DOHH2 (cell line): Measurements from ENCODE around the gene SLC6A13.

Source experiments
- H3F3A ChIP-seq: fragments of 200-600 bp; sonication (generic), shearing (Covaris generic); 2 replicates; pipeline ENCODE4 v1.6.0; 2016; ENCODE audit warnings: antibody characterized with exemption, mild to moderate bottlenecking; ENCODE audit not compliant: control insufficient read depth, insufficient read depth
- H3K27ac ChIP-seq: fragments of 200-600 bp; sonication (generic); 2 replicates; pipeline ENCODE4 v1.5.1; 2014; ENCODE audit warnings: low read depth, mild to moderate bottlenecking, low read length, moderate library complexity
- H3K27me3 ChIP-seq: fragments of 200-600 bp; sonication (generic); 2 replicates; pipeline ENCODE4 v1.6.1; 2014; ENCODE audit warnings: mild to moderate bottlenecking, low read length, mixed read lengths; ENCODE audit not compliant: control insufficient read depth
- H3K36me3 ChIP-seq: fragments of 200-600 bp; sonication (generic); 2 replicates; pipeline ENCODE4 v1.6.1; 2014; ENCODE audit warnings: mild to moderate bottlenecking, low read length, moderate library complexity, mixed read lengths; ENCODE audit not compliant: control insufficient read depth
- H3K4me1 ChIP-seq: fragments of 200-600 bp; sonication (generic); 2 replicates; pipeline ENCODE4 v1.6.1; 2014; ENCODE audit warnings: mild to moderate bottlenecking, low read length, mixed read lengths; ENCODE audit not compliant: control insufficient read depth
- H3K4me2 ChIP-seq: fragments of 200-600 bp; sonication (generic); 2 replicates; pipeline ENCODE4 v1.6.0; 2014; ENCODE audit warnings: mild to moderate bottlenecking, low read length, moderate library complexity
- H3K4me3 ChIP-seq: fragments of 200-600 bp; sonication (generic); 2 replicates; pipeline ENCODE4 v1.5.1; 2014; ENCODE audit warnings: mild to moderate bottlenecking, low read length, mixed read lengths
- H3K79me2 ChIP-seq: fragments of 200-600 bp; sonication (generic); 2 replicates; pipeline ENCODE4 v1.6.1; 2014; ENCODE audit warnings: mild to moderate bottlenecking, low read length, mixed read lengths; ENCODE audit not compliant: control insufficient read depth
- H3K9me2 ChIP-seq: fragments of 200-600 bp; sonication (generic); replicated peaks from 2 replicates; pipeline ENCODE4 v1.6.1; 2014; ENCODE audit warnings: mild to moderate bottlenecking, low read length, mixed read lengths; ENCODE audit not compliant: control insufficient read depth
- H3K9me3 ChIP-seq: fragments of 200-600 bp; sonication (generic); 2 replicates; pipeline ENCODE4 v1.6.1; 2014; ENCODE audit warnings: antibody characterized with exemption, low read length, mixed read lengths; ENCODE audit not compliant: control insufficient read depth, insufficient read depth
- H4K20me1 ChIP-seq: fragments of 200-600 bp; sonication (generic); 2 replicates; pipeline ENCODE4 v1.6.0; 2014; ENCODE audit warnings: low read depth, mild to moderate bottlenecking, antibody characterized with exemption, low read length, moderate library complexity; ENCODE audit not compliant: control insufficient read depth, insufficient read depth
- CTCF ChIP-seq: fragments of 200-600 bp; sonication (generic); IDR thresholded peaks from one replicate; pipeline ENCODE4 v1.5.1; 2014; ENCODE audit warnings: antibody characterized with exemption, mild to moderate bottlenecking, low read depth, low read length; ENCODE audit not compliant: poor library complexity, severe bottlenecking
- EZH2phosphoT487 ChIP-seq: fragments of 200-600 bp; sonication (generic); IDR thresholded peaks from 2 replicates; pipeline ENCODE4 v1.6.1; 2017; ENCODE audit warnings: borderline replicate concordance, mild to moderate bottlenecking, antibody characterized with exemption, low read length, moderate library complexity, mixed read lengths

Gene SLC6A13

GRCh38 chr12:201361-201760, 61.3 kb downstream of the SLC6A13 start:
- TF ChIP-seq CTCF (no peak), EZH2phosphoT487 (no peak)
- Histone ChIP-seq H3K9me2 (no peaks in the 10 kb centered on the region), H3K36me3 (no peaks in the 10 kb centered on the region), H3K27ac (no peak overlapping the region), H3K4me3 (no peak overlapping the region), H3K27me3 (peaks cover 3% of the 10 kb centered on the region), H3K79me2 (no peaks in the 10 kb centered on the region), H3K4me2 (no peak overlapping the region), H3K4me1 (no peaks in the 10 kb centered on the region), H4K20me1 (no peaks in the 10 kb centered on the region), H3K9me3 (no peaks in the 10 kb centered on the region), H3F3A (no peaks in the 10 kb centered on the region)

GRCh38 chr12:198705-199104, 63.9 kb downstream of the SLC6A13 start:
- Histone ChIP-seq H3K4me3 (no peak overlapping the region), H3K9me3 (no peaks in the 10 kb centered on the region), H3K36me3 (no peaks in the 10 kb centered on the region), H3K4me1 (no peaks in the 10 kb centered on the region), H3F3A (no peaks in the 10 kb centered on the region), H3K9me2 (no peaks in the 10 kb centered on the region), H3K4me2 (no peak overlapping the region), H3K27ac (no peak overlapping the region), H3K79me2 (no peaks in the 10 kb centered on the region), H3K27me3 (peaks cover 3% of the 10 kb centered on the region), H4K20me1 (no peaks in the 10 kb centered on the region)
- TF ChIP-seq EZH2phosphoT487 = no peak
- TF ChIP-seq CTCF = no peak

GRCh38 chr12:197911-198695, 64.5 kb downstream of the SLC6A13 start:
- Histone ChIP-seq H3K79me2 (no peaks in the 10 kb centered on the region), H3K4me2 (no peak overlapping the region), H3K36me3 (no peaks in the 10 kb centered on the region), H3K9me3 (no peaks in the 10 kb centered on the region), H3K4me3 (no peak overlapping the region), H3K9me2 (no peaks in the 10 kb centered on the region), H3K4me1 (no peaks in the 10 kb centered on the region), H3F3A (no peaks in the 10 kb centered on the region), H3K27ac (no peak overlapping the region), H3K27me3 (peaks cover 3% of the 10 kb centered on the region), H4K20me1 (no peaks in the 10 kb centered on the region)
- TF ChIP-seq CTCF (no peak), EZH2phosphoT487 (no peak)
